HCT116 (cell line): ENCODE measurements around the gene PLA2G2F. TPM values are rescaled to one million over a fixed set of nuclear protein-coding genes. Genes with fewer than 3 reads are reported as not detected.

Experiments used
- ATAC-seq: fragments of 200-7000 bp; cut with Tn5 transposase; 2 replicates; pipeline ENCODE4 v1.9.1; 2020; ENCODE audit warnings: mild to moderate bottlenecking, moderate library complexity
- BruUV-seq: library from RNA; stranded (reverse); fragments of 400-500 nt; replicated peaks from 2 replicates; lab custom pipeline; 2021; lab: Mats Ljungman, UMichigan
- CTCF ChIA-PET: fragments of 300-600 bp; sonication (Branson Sonifier 250); formaldehyde crosslinking; loops from one replicate; lab custom pipeline; 2021; ENCODE audit warnings: antibody characterized with exemption; lab: Charles Lee
- POLR2A ChIA-PET: fragments of 300-600, 350-600 bp; sonication (Branson Sonifier 250); formaldehyde crosslinking; loops from one replicate; lab custom pipeline; 2021; ENCODE audit warnings: antibody characterized with exemption; lab: Charles Lee
- RAD21 ChIA-PET, 2 experiments: fragments of 300-600 bp; sonication (Branson Sonifier 250); formaldehyde crosslinking; loops; one replicate each; lab custom pipeline; 2023; ENCODE audit warnings: low total read pairs in 2 of 2; ENCODE audit not compliant: uncharacterized antibody in 2 of 2, unreplicated experiment in 2 of 2, low non-redundant PET in 1 of 2; lab: Charles Lee
- DNase-seq: peaks from one replicate; pipeline ENCODE4 v3.0.0-alpha.2; 2010; ENCODE audit warnings: low read depth, low spot score
- H2AFZ ChIP-seq: fragments of 200-600 bp; shearing (Covaris generic), sonication (generic); 2 replicates; pipeline ENCODE4 v1.6.1; 2017; ENCODE audit warnings: low read depth, mixed run types, mixed read lengths, antibody characterized with exemption, low read length; ENCODE audit not compliant: poor library complexity, severe bottlenecking
- H3K27ac ChIP-seq: 2 replicates; pipeline ENCODE4 v1.5.1; 2012; ENCODE audit warnings: low read depth, low read length
- H3K27me3 ChIP-seq: fragments of 200-600 bp; sonication (generic); 2 replicates; pipeline ENCODE4 v1.6.1; 2016; ENCODE audit warnings: mixed run types, low read length, mixed read lengths; ENCODE audit not compliant: insufficient read depth
- H3K36me3 ChIP-seq, 2 experiments: fragments of 200-500 bp in 1 of 2; fragments of 200-600 bp in 1 of 2; sonication (Bioruptor generic) in 1 of 2; sonication (generic) in 1 of 2; 2 replicates each; pipeline versions ENCODE4 v1.5.1 to v1.6.1; 2014 to 2016; ENCODE audit warnings: low read length in 2 of 2, inconsistent platforms in 1 of 2, mixed read lengths in 1 of 2, mixed run types in 1 of 2; ENCODE audit not compliant: insufficient read depth in 2 of 2, control insufficient read depth in 1 of 2
- H3K4me1 ChIP-seq, 2 experiments: fragments of 200-600 bp in 1 of 2; sonication (generic) in 1 of 2; 2 replicates each; pipeline versions ENCODE4 v1.5.1 to v1.6.1; 2012 to 2017; ENCODE audit warnings: low read length in 2 of 2, inconsistent platforms in 1 of 2, mild to moderate bottlenecking in 1 of 2, mixed read lengths in 1 of 2, mixed run types in 1 of 2, moderate library complexity in 1 of 2; ENCODE audit not compliant: insufficient read depth in 2 of 2, control insufficient read depth in 1 of 2
- H3K4me2 ChIP-seq: fragments of 200-600 bp; sonication (generic); 2 replicates; pipeline ENCODE4 v1.6.1; 2017; ENCODE audit warnings: mixed run types, low read length, mixed read lengths
- H3K4me3 ChIP-seq, 2 experiments: fragments of 200-600 bp in 1 of 2; sonication (generic) in 1 of 2; replicated peaks in 1 of 2; 2 replicates each; pipeline ENCODE4 v1.5.1; 2011 to 2016; ENCODE audit warnings: low read length in 2 of 2, control low read depth in 1 of 2, low read depth in 1 of 2, mild to moderate bottlenecking in 1 of 2, mixed read lengths in 1 of 2, mixed run types in 1 of 2
- H3K79me2 ChIP-seq: fragments of 200-600 bp; sonication (generic); 2 replicates; pipeline ENCODE4 v1.6.1; 2017; ENCODE audit warnings: mild to moderate bottlenecking, mixed run types, low read length, moderate library complexity, mixed read lengths; ENCODE audit not compliant: insufficient read depth
- H3K9ac ChIP-seq: fragments of 200-600 bp; sonication (generic); 2 replicates; pipeline ENCODE4 v1.6.1; 2016; ENCODE audit warnings: low read length, mixed read lengths
- H3K9me2 ChIP-seq: fragments of 200-600 bp; sonication (generic), shearing (Covaris generic); 2 replicates; pipeline ENCODE4 v1.6.1; 2017; ENCODE audit warnings: mixed run types, mild to moderate bottlenecking, moderate library complexity; ENCODE audit not compliant: insufficient read depth
- H3K9me3 ChIP-seq, 2 experiments: fragments of 200-500 bp in 1 of 2; fragments of 200-600 bp in 1 of 2; sonication (Bioruptor generic) in 1 of 2; sonication (generic) in 1 of 2; 2 replicates each; pipeline ENCODE4 v1.6.1; 2014 to 2017; ENCODE audit warnings: low read length in 2 of 2, mixed read lengths in 2 of 2, inconsistent platforms in 1 of 2, low read depth in 1 of 2, mild to moderate bottlenecking in 1 of 2, mixed run types in 1 of 2, moderate library complexity in 1 of 2; ENCODE audit not compliant: control insufficient read depth in 1 of 2, insufficient read depth in 1 of 2
- H4K20me1 ChIP-seq: fragments of 200-600 bp; sonication (generic), shearing (Covaris generic); 2 replicates; pipeline ENCODE4 v1.6.1; 2017; ENCODE audit warnings: mixed run types, mild to moderate bottlenecking, moderate library complexity; ENCODE audit not compliant: insufficient read depth
- ATF3 ChIP-seq: IDR thresholded peaks from 2 replicates; pipeline ENCODE4 v1.6.1; 2012
- CBX3 ChIP-seq: IDR thresholded peaks from 2 replicates; pipeline ENCODE4 v1.6.1; 2012; ENCODE audit warnings: low read depth
- CEBPB ChIP-seq: IDR thresholded peaks from 2 replicates; pipeline ENCODE4 v1.6.1; 2012; ENCODE audit warnings: low read depth
- EGR1 ChIP-seq: IDR thresholded peaks from 2 replicates; pipeline ENCODE4 v1.6.1; 2012; ENCODE audit warnings: low read depth
- EZH2 ChIP-seq: fragments of 200-600 bp; sonication (generic); IDR thresholded peaks from 2 replicates; pipeline ENCODE4 v1.6.1; 2017; ENCODE audit warnings: antibody characterized with exemption, mixed run types
- EZH2phosphoT487 ChIP-seq: fragments of 200-600 bp; IDR thresholded peaks from 2 replicates; pipeline ENCODE4 v1.6.1; 2018; ENCODE audit warnings: antibody characterized with exemption, borderline replicate concordance
- FOSL1 ChIP-seq: IDR thresholded peaks from 2 replicates; pipeline ENCODE4 v1.6.1; 2012; ENCODE audit warnings: low read depth
- POLR2AphosphoS5 ChIP-seq: IDR thresholded peaks from 2 replicates; pipeline ENCODE4 v1.6.1; 2011; ENCODE audit warnings: mild to moderate bottlenecking, low read depth, low read length, moderate library complexity
- RAD21 ChIP-seq: IDR thresholded peaks from 2 replicates; pipeline ENCODE4 v1.6.1; 2012; ENCODE audit warnings: low read depth, mild to moderate bottlenecking
- SIN3A ChIP-seq: IDR thresholded peaks from 2 replicates; pipeline ENCODE4 v1.6.1; 2012; ENCODE audit warnings: low read depth
- SP1 ChIP-seq: IDR thresholded peaks from 2 replicates; pipeline ENCODE4 v1.6.1; 2012; ENCODE audit warnings: low read depth
- SRF ChIP-seq: IDR thresholded peaks from 2 replicates; pipeline ENCODE4 v1.6.1; 2012; ENCODE audit warnings: low read depth
- TCF7L2 ChIP-seq: IDR thresholded peaks from 2 replicates; pipeline ENCODE4 v1.7.0; 2011; ENCODE audit warnings: borderline replicate concordance, inconsistent platforms; ENCODE audit not compliant: insufficient read depth, insufficient read length; ENCODE audit errors: extremely low read depth
- YY1 ChIP-seq: IDR thresholded peaks from 2 replicates; pipeline ENCODE4 v1.6.1; 2011; ENCODE audit warnings: low read length, low read depth, moderate library complexity, mild to moderate bottlenecking; ENCODE audit not compliant: insufficient replicate concordance; ENCODE audit errors: extremely low read depth
- ZBTB33 ChIP-seq: IDR thresholded peaks from 2 replicates; pipeline ENCODE4 v1.6.1; 2011; ENCODE audit warnings: mild to moderate bottlenecking, low read length, moderate library complexity; ENCODE audit not compliant: insufficient replicate concordance; ENCODE audit errors: extremely low read depth
- intact Hi-C: fragments of 100-400 bp; cut with micrococcal nuclease; formaldehyde crosslinking; loops from 2 replicates; pipeline ENCODE4 v1.10.0; 2022
- total RNA-seq: library from RNA; stranded (reverse); gene quantifications from one replicate; pipeline ENCODE4 v1.2.1, GENCODE V29; 2021; ENCODE audit not compliant: unreplicated experiment
- TF ChIP-seq, protein P1 (sequence below), 3 experiments: fragments of 200-600 bp in 1 of 3; sonication (generic) in 1 of 3; IDR thresholded peaks in 2 of 3; conservative IDR thresholded peaks in 1 of 3; 2 replicates each; pipeline ENCODE4 v1.5.1; 2012 to 2017; ENCODE audit warnings: low read depth in 2 of 3, low read length in 2 of 3, antibody characterized with exemption in 1 of 3, borderline replicate concordance in 1 of 3, control low read depth in 1 of 3, mild to moderate bottlenecking in 1 of 3, mixed read lengths in 1 of 3, mixed run types in 1 of 3, moderate library complexity in 1 of 3; ENCODE audit not compliant: insufficient read depth in 1 of 3
- TF ChIP-seq, protein P2 (sequence below): IDR thresholded peaks from 2 replicates; pipeline ENCODE4 v1.6.1; 2012; ENCODE audit warnings: low read depth

PLA2G2F gene
- total RNA-seq, 1 experiment from 2014 or later, result 0.12 TPM

GRCh38 chr1:20184997-20185833, 46.1 kb downstream of the PLA2G2F start:
- ChIA-PET CTCF (no interaction called here), RAD21 (no interaction called here), POLR2A (no interaction called here)
- H3K27ac ChIP-seq, result no peak overlapping the region
- no peaks in the 10 kb centered on the region for H3K79me2 ChIP-seq
- no TSS peak for BruUV-seq
- no peak overlapping the region for H3K4me2 ChIP-seq
- no peak overlapping the region for H3K9ac ChIP-seq
- TF ChIP-seq SP1 (no peak), CBX3 (no peak), ZBTB33 (no peak), SRF (no peak), EZH2 (no peak), EGR1 (no peak), EZH2phosphoT487 (no peak), CEBPB (no peak), ATF3 (no peak), FOSL1 (no peak), SIN3A (no peak), TCF7L2 (no peak), RAD21 (no peak), POLR2AphosphoS5 (no peak), YY1 (no peak)
- TF ChIP-seq, protein P1, sequence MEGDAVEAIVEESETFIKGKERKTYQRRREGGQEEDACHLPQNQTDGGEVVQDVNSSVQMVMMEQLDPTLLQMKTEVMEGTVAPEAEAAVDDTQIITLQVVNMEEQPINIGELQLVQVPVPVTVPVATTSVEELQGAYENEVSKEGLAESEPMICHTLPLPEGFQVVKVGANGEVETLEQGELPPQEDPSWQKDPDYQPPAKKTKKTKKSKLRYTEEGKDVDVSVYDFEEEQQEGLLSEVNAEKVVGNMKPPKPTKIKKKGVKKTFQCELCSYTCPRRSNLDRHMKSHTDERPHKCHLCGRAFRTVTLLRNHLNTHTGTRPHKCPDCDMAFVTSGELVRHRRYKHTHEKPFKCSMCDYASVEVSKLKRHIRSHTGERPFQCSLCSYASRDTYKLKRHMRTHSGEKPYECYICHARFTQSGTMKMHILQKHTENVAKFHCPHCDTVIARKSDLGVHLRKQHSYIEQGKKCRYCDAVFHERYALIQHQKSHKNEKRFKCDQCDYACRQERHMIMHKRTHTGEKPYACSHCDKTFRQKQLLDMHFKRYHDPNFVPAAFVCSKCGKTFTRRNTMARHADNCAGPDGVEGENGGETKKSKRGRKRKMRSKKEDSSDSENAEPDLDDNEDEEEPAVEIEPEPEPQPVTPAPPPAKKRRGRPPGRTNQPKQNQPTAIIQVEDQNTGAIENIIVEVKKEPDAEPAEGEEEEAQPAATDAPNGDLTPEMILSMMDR (IDR thresholded peaks at IDR 0.05 in 2 of 3, conservative IDR thresholded peaks at IDR 0.05 in 1 of 3; ENCODE audit: borderline replicate concordance in 1 of 3, insufficient read depth in 1 of 3, low read depth in 2 of 3, low read length in 2 of 3), result no peak
- TF ChIP-seq, protein P2, sequence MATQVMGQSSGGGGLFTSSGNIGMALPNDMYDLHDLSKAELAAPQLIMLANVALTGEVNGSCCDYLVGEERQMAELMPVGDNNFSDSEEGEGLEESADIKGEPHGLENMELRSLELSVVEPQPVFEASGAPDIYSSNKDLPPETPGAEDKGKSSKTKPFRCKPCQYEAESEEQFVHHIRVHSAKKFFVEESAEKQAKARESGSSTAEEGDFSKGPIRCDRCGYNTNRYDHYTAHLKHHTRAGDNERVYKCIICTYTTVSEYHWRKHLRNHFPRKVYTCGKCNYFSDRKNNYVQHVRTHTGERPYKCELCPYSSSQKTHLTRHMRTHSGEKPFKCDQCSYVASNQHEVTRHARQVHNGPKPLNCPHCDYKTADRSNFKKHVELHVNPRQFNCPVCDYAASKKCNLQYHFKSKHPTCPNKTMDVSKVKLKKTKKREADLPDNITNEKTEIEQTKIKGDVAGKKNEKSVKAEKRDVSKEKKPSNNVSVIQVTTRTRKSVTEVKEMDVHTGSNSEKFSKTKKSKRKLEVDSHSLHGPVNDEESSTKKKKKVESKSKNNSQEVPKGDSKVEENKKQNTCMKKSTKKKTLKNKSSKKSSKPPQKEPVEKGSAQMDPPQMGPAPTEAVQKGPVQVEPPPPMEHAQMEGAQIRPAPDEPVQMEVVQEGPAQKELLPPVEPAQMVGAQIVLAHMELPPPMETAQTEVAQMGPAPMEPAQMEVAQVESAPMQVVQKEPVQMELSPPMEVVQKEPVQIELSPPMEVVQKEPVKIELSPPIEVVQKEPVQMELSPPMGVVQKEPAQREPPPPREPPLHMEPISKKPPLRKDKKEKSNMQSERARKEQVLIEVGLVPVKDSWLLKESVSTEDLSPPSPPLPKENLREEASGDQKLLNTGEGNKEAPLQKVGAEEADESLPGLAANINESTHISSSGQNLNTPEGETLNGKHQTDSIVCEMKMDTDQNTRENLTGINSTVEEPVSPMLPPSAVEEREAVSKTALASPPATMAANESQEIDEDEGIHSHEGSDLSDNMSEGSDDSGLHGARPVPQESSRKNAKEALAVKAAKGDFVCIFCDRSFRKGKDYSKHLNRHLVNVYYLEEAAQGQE, result no peak
- peaks cover 12% of the 10 kb centered on the region; the same call in 1 of the 2 replicates for H3K27me3 ChIP-seq
- H3K4me1 ChIP-seq, result no peaks in the 10 kb centered on the region
- no peaks in the 10 kb centered on the region for H4K20me1 ChIP-seq
- DNase-seq, result no peak
- no peaks in the 10 kb centered on the region for H3K36me3 ChIP-seq
- intact Hi-C loops, result no loop called here
- ATAC-seq, result no peak
- H3K4me3 ChIP-seq, result no peak overlapping the region
- H3K9me3 ChIP-seq, result no peaks in the 10 kb centered on the region
- no peak overlapping the region for H2AFZ ChIP-seq
- H3K9me2 ChIP-seq, result no peaks in the 10 kb centered on the region
